GM12878 (cell line): ENCODE results near the gene CAMK2D. TPM values are rescaled to one million over a fixed set of nuclear protein-coding genes. Genes with fewer than 3 reads are reported as not detected.

ENCODE experiments used
- ATAC-seq: fragments of 200-7000 bp; cut with Tn5 transposase; 3 replicates; pipeline ENCODE4 v1.9.1; 2020; ENCODE audit warnings: mild to moderate bottlenecking, moderate library complexity
- BruUV-seq: library from RNA; stranded (reverse); fragments of 400-500 nt; replicated peaks from 2 replicates; lab custom pipeline; 2021; lab: Mats Ljungman, UMichigan
- CTCF ChIA-PET: fragments of 300-600 bp; sonication (Branson Sonifier 250); formaldehyde crosslinking; extraction: SDS; loops from one replicate; lab custom pipeline; 2021; ENCODE audit warnings: inconsistent platforms; lab: Yijun Ruan, JAX
- POLR2A ChIA-PET: fragments of 350-600 bp; formaldehyde crosslinking; extraction: SDS; loops from one replicate; lab custom pipeline; 2021; ENCODE audit warnings: inconsistent platforms; lab: Charles Lee
- RAD21 ChIA-PET: fragments of 300-600 bp; sonication (Branson Sonifier 250); formaldehyde crosslinking; loops from one replicate; lab custom pipeline; 2023; ENCODE audit warnings: antibody characterized with exemption; ENCODE audit not compliant: unreplicated experiment; lab: Charles Lee
- SMC1A ChIA-PET: fragments of 300-600 bp; sonication (Branson Sonifier 250); formaldehyde crosslinking; loops from one replicate; lab custom pipeline; 2023; ENCODE audit not compliant: unreplicated experiment, uncharacterized antibody; lab: Charles Lee
- DNase-seq: peaks from one replicate; pipeline ENCODE4 v3.0.0-alpha.2; 2011; ENCODE audit warnings: low read depth, low spot score
- FAIRE-seq: peaks from 3 replicates; lab custom pipeline; 2011; peaks lifted over from hg19 to GRCh38; lab: Jason Lieb, UNC
- H2AFZ ChIP-seq: 2 replicates; pipeline ENCODE4 v1.6.0; 2011; ENCODE audit warnings: low read depth, low read length, control low read depth; ENCODE audit not compliant: control insufficient read depth
- H3K27ac ChIP-seq: 2 replicates; pipeline ENCODE4 v1.5.1; 2011; ENCODE audit warnings: control low read depth; ENCODE audit not compliant: control insufficient read depth, insufficient read depth
- H3K27me3 ChIP-seq, 2 experiments: replicated peaks in 1 of 2; 2 replicates each; pipeline versions ENCODE4 v1.6.0 to v1.6.1; 2011; ENCODE audit warnings: low read length in 1 of 2; ENCODE audit not compliant: control insufficient read depth in 2 of 2, insufficient read depth in 2 of 2
- H3K36me3 ChIP-seq, 2 experiments: 2 replicates each; pipeline ENCODE4 v1.5.1; 2011; ENCODE audit warnings: low read length in 1 of 2; ENCODE audit not compliant: control insufficient read depth in 2 of 2, insufficient read depth in 2 of 2
- H3K4me1 ChIP-seq: 2 replicates; pipeline ENCODE4 v1.6.1; 2011; ENCODE audit warnings: mild to moderate bottlenecking, low read length, moderate library complexity, mixed read lengths; ENCODE audit not compliant: control insufficient read depth, insufficient read depth
- H3K4me2 ChIP-seq: 2 replicates; pipeline ENCODE4 v1.6.0; 2011; ENCODE audit warnings: control low read depth; ENCODE audit not compliant: control insufficient read depth, insufficient read depth
- H3K4me3 ChIP-seq: fragments of 200-600 bp; sonication (generic); 2 replicates; pipeline ENCODE4 v1.5.1; 2016
- H3K79me2 ChIP-seq: 2 replicates; pipeline ENCODE4 v1.6.0; 2011; ENCODE audit warnings: low read length; ENCODE audit not compliant: control insufficient read depth, insufficient read depth
- H3K9ac ChIP-seq: 2 replicates; pipeline ENCODE4 v1.8.0; 2011; ENCODE audit warnings: low read length, control low read depth, mixed read lengths; ENCODE audit not compliant: control insufficient read depth, insufficient read depth
- H3K9me3 ChIP-seq: replicated peaks from 3 replicates; pipeline ENCODE4 v1.5.1; 2011; ENCODE audit warnings: mild to moderate bottlenecking, low read length; ENCODE audit not compliant: control insufficient read depth, insufficient read depth
- H4K20me1 ChIP-seq: 2 replicates; pipeline ENCODE4 v1.6.0; 2011; ENCODE audit not compliant: control insufficient read depth, insufficient read depth
- FOXK2 ChIP-seq: fragments of 450-650 bp; IDR thresholded peaks from 2 replicates; pipeline ENCODE4 v1.6.1; 2017; ENCODE audit warnings: mild to moderate bottlenecking, moderate library complexity
- RFX5 ChIP-seq: IDR thresholded peaks from 2 replicates; pipeline ENCODE4 v1.6.1; 2011; ENCODE audit warnings: low read depth, low read length, improper control_type of control experiment
- SPI1 ChIP-seq: IDR thresholded peaks from 2 replicates; pipeline ENCODE4 v1.6.1; 2011; ENCODE audit warnings: low read depth, mild to moderate bottlenecking, low read length, moderate library complexity, borderline replicate concordance; ENCODE audit not compliant: insufficient read depth
- ZSCAN29 ChIP-seq: fragments of 450-650 bp; IDR thresholded peaks from 2 replicates; pipeline ENCODE4 v1.6.1; 2017; ENCODE audit warnings: mild to moderate bottlenecking, moderate library complexity
- WGBS: methylation state at CpG from one replicate; pipeline ENCODE4 v1.1.6; 2016; ENCODE audit warnings: low lambda C conversion rate; ENCODE audit not compliant: insufficient replicate concordance, insufficient coverage; ENCODE audit errors: missing lambda C conversion rate; 5-methylcytosine and 5-hydroxymethylcytosine counted together
- in situ Hi-C: fragments of 300-500 bp; cut with MboI; formaldehyde crosslinking; loops from 9 replicates; pipeline ENCODE4 v1.14.3; 2018; ENCODE audit warnings: mixed read lengths
- intact Hi-C: fragments of 100-400 bp; cut with micrococcal nuclease; formaldehyde crosslinking; loops from one replicate; pipeline ENCODE4 v1.14.2; 2022; ENCODE audit not compliant: unreplicated experiment
- polyA plus RNA-seq, 11 experiments: library from polyadenylated mRNA; depleted of rRNA in 4 of 11; unstranded in 6 of 11; stranded (reverse) in 5 of 11; fragments of >200 nt; fragmentation: Nextera tagmentation in 4 of 11; fragmentation: Illumina TruSeq in 1 of 11; extraction: Ambion mirVana in 4 of 11; extraction: Trizol in 1 of 11; gene quantifications; 1 replicate in 1 of 11; 2 replicates in 10 of 11; pipeline versions ENCODE4 v1.2.1 to v1.2.3, GENCODE V29; 2011 to 2016; ENCODE audit warnings: inconsistent platforms in 2 of 11, missing spikeins in 2 of 11, low read depth in 1 of 11
- total RNA-seq, 4 experiments: library from RNA; depleted of rRNA in 3 of 4; stranded (reverse); fragments of >200 nt in 3 of 4; fragmentation: Illumina TruSeq in 1 of 4; extraction: Trizol in 1 of 4; gene quantifications; 2 replicates each; pipeline versions ENCODE4 v1.2.1 to v1.2.3, GENCODE V29; 2013 to 2021

Gene CAMK2D
- total and polyA plus RNA-seq, 10 of the 15 experiments (the other 5 are each of a cell fraction or from before 2014, with no cell fraction given) = 6.9 to 88.5 (median 12.9) TPM

DNA sequence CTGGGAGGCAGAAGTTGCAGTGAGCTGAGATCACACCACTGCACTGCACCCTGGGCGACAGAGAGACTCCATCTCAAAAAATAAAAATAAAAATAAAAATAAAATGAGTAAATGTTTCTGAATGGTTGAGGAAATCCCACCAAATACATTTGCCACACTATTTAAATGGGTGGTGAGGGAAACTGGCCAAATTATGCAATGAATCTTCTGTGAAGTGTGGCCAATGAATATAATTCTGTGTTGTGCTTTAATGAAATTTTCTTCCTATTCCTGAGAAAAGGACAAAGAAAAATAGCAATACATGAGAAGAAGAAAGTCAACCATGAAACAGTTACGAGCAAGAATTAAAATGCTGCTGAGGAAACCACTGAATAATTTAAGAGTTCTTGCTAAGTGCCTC is 69.9 kb downstream of the CAMK2D start:
- Histone ChIP-seq H3K27ac (no peak overlapping the region), H3K4me3 (no peak overlapping the region), H3K27me3 (no peaks in the 10 kb centered on the region), H4K20me1 (no peaks in the 10 kb centered on the region), H3K9me3 (no peaks in the 10 kb centered on the region), H2AFZ (no peak overlapping the region), H3K4me1 (peaks cover 24% of the 10 kb centered on the region), H3K79me2 (peaks cover 23% of the 10 kb centered on the region), H3K9ac (no peak overlapping the region), H3K36me3 (peaks cover 0 to 4% of the 10 kb centered on the region in 2 experiments; a peak in 2 of 4 replicates), H3K4me2 (no peak overlapping the region)
- in situ Hi-C loops = no loop called here
- ATAC-seq = no peak
- 96% methylated on average over 2 of the region's 2 CpGs for WGBS
- intact Hi-C loops = no loop called here
- BruUV-seq = no TSS peak
- ChIA-PET SMC1A (interaction anchor here (0.9 to 2.7 kb wide), 5 partner anchors 36 to 135 kb away, joined by 3 to 14 read pairs (median 3); no protein-coding TSS in a partner anchor), POLR2A (no interaction called here), RAD21 (interaction anchor here (0.8 to 2.0 kb wide), 2 partner anchors 18 to 50 kb away, joined by 3 to 9 read pairs; no protein-coding TSS in a partner anchor), CTCF (interaction anchor here (1.3 to 1.5 kb wide), 2 partner anchors 36 to 55 kb away, joined by 3 read pairs; no protein-coding TSS in a partner anchor)
- FAIRE-seq = no peak
- TF ChIP-seq FOXK2 = no peak
- TF ChIP-seq ZSCAN29 = no peak
- DNase-seq = no peak

- in situ Hi-C loops = no loop called here
- TF ChIP-seq RFX5 (no peak), SPI1 (peak; percentile 60; the same call in 1 of the 2 replicates)
- TF ChIP-seq, all 136 proteins: peak for 1
- Histone ChIP-seq H3K27me3 (no peaks in the 10 kb centered on the region), H3K27ac (no peak overlapping the region), H3K4me3 (no peak overlapping the region), H3K4me2 (no peak overlapping the region), H3K36me3 (peaks cover 0 to 4% of the 10 kb centered on the region in 2 experiments; a peak in 2 of 4 replicates), H4K20me1 (no peaks in the 10 kb centered on the region), H3K9me3 (no peaks in the 10 kb centered on the region), H3K9ac (no peak overlapping the region), H2AFZ (no peak overlapping the region), H3K79me2 (peaks cover 25% of the 10 kb centered on the region), H3K4me1 (peaks cover 28% of the 10 kb centered on the region)
- SMC1A ChIA-PET = interaction anchor here (0.6 to 4.5 kb wide), 23 partner anchors 9 to 147 kb away, joined by 3 to 18 read pairs (median 4); no protein-coding TSS in a partner anchor
- CTCF ChIA-PET = interaction anchor here (0.6 to 1.7 kb wide), 10 partner anchors 11 to 69 kb away, joined by 3 to 7 read pairs (median 4); no protein-coding TSS in a partner anchor
- POLR2A ChIA-PET = interaction anchor here (1.1 kb wide), 1 partner anchor 68 kb away, joined by 3 read pairs; no protein-coding TSS in a partner anchor
- RAD21 ChIA-PET = interaction anchor here (0.8 to 2.0 kb wide), 7 partner anchors 9 to 49 kb away, joined by 3 to 9 read pairs (median 4); no protein-coding TSS in a partner anchor
- DNase-seq (no peak), FAIRE-seq (no peak), ATAC-seq (no peak)
- 47% methylated on average over 1 of the region's 1 CpG for WGBS
- BruUV-seq = no TSS peak
- intact Hi-C loops = no loop called here
Measured at GRCh38 chr4:113689394-113689793, 72.1 kb downstream of the CAMK2D start.
